HG02763 (cell line): ENCODE measurements around the gene MAP4K4.

Experiments used
- ATAC-seq: cut with Tn5 transposase; IDR thresholded peaks from one replicate; pipeline ENCODE4 v1.9.1; 2021; ENCODE audit warnings: mild to moderate bottlenecking, moderate library complexity; ENCODE audit not compliant: unreplicated experiment

MAP4K4 gene

GRCh38 chr2:101788995-101789970 is 91.8 kb downstream of the MAP4K4 start:
- no peak for ATAC-seq

GRCh38 chr2:101790416-101790815 is 92.9 kb downstream of the MAP4K4 start:
- ATAC-seq = no peak

GRCh38 chr2:101790857-101791256 is 93.3 kb downstream of the MAP4K4 start:
- no peak for ATAC-seq

- ATAC-seq = no peak
These were observed 94.7 kb downstream of the MAP4K4 start for GRCh38 chr2:101792208-101792607.

- ATAC-seq = no peak
These were observed 95.9 kb downstream of the MAP4K4 start for GRCh38 chr2:101793277-101793969.

- no peak for ATAC-seq
These were observed 96.6 kb downstream of the MAP4K4 start for GRCh38 chr2:101794141-101794540.

GRCh38 chr2:101795033-101795432 is 97.5 kb downstream of the MAP4K4 start:
- ATAC-seq = no peak

- ATAC-seq = no peak
These were observed 99.5 kb downstream of the MAP4K4 start for GRCh38 chr2:101796825-101797600.

GRCh38 chr2:101801496-101801895 is 104.0 kb downstream of the MAP4K4 start:
- no peak for ATAC-seq

- no peak for ATAC-seq
These were observed 104.8 kb downstream of the MAP4K4 start for GRCh38 chr2:101802329-101802728.

- ATAC-seq = no peak
These were observed 105.6 kb downstream of the MAP4K4 start for GRCh38 chr2:101803128-101803527.

- ATAC-seq = no peak
These were observed 106.6 kb downstream of the MAP4K4 start for GRCh38 chr2:101803945-101804696.

GRCh38 chr2:101805152-101806088 is 107.9 kb downstream of the MAP4K4 start:
- ATAC-seq = no peak

GRCh38 chr2:101806123-101806522 is 108.6 kb downstream of the MAP4K4 start:
- ATAC-seq = no peak

GRCh38 chr2:101806701-101807100 is 109.2 kb downstream of the MAP4K4 start:
- no peak for ATAC-seq

- no peak for ATAC-seq
These were observed 109.7 kb downstream of the MAP4K4 start for GRCh38 chr2:101807242-101807641.

- no peak for ATAC-seq
These were observed 110.6 kb downstream of the MAP4K4 start for GRCh38 chr2:101808006-101808562.

GRCh38 chr2:101809698-101810097 is 112.2 kb downstream of the MAP4K4 start:
- ATAC-seq = no peak
